Mesendoderm (in vitro differentiated cells): ENCODE results near the gene PDE11A.
A peak's percentile ranks its signal among the peaks of the same experiment; 100 is the strongest.

Experiments
- DNase-seq: peaks from one replicate; pipeline ENCODE4 v3.0.0; 2013
- H2AK5ac ChIP-seq: 2 replicates; pipeline ENCODE4 v1.6.1; 2013; ENCODE audit warnings: low read length, inconsistent platforms
- H2BK120ac ChIP-seq: 2 replicates; pipeline ENCODE4 v1.6.1; 2013; ENCODE audit warnings: low read depth, mild to moderate bottlenecking, low read length, moderate library complexity, mixed read lengths
- H2BK15ac ChIP-seq: replicated peaks from 2 replicates; pipeline ENCODE4 v1.6.1; 2013; ENCODE audit warnings: low read depth, mild to moderate bottlenecking, moderate library complexity
- H2BK5ac ChIP-seq: 2 replicates; pipeline ENCODE4 v1.6.1; 2013; ENCODE audit warnings: low read length, inconsistent platforms
- H3K18ac ChIP-seq: 2 replicates; pipeline ENCODE4 v1.6.1; 2013; ENCODE audit warnings: mild to moderate bottlenecking, low read length, mixed read lengths
- H3K23ac ChIP-seq: one replicate; pipeline ENCODE4 v1.6.1; 2013; ENCODE audit warnings: low read length
- H3K27ac ChIP-seq: 2 replicates; pipeline ENCODE4 v1.5.1; 2013; ENCODE audit warnings: low read depth, mild to moderate bottlenecking, inconsistent platforms, low read length, moderate library complexity
- H3K27me3 ChIP-seq: 2 replicates; pipeline ENCODE4 v1.6.1; 2013; ENCODE audit warnings: low read length, control low read depth, mild to moderate bottlenecking, inconsistent platforms; ENCODE audit not compliant: insufficient read depth, poor library complexity
- H3K36me3 ChIP-seq: 2 replicates; pipeline ENCODE4 v1.6.1; 2013; ENCODE audit warnings: low read length, inconsistent platforms; ENCODE audit not compliant: control insufficient read depth, insufficient read depth
- H3K4ac ChIP-seq: one replicate; pipeline ENCODE4 v1.6.1; 2013; ENCODE audit warnings: low read depth, mild to moderate bottlenecking, low read length, moderate library complexity
- H3K4me1 ChIP-seq: 2 replicates; pipeline ENCODE4 v1.6.1; 2013; ENCODE audit warnings: low read depth, low read length, inconsistent platforms; ENCODE audit not compliant: control insufficient read depth
- H3K4me2 ChIP-seq: 2 replicates; pipeline ENCODE4 v1.6.1; 2013; ENCODE audit warnings: low read length
- H3K4me3 ChIP-seq: 2 replicates; pipeline ENCODE4 v1.5.1; 2013; ENCODE audit warnings: mild to moderate bottlenecking, low read length
- H3K56ac ChIP-seq: one replicate; pipeline ENCODE4 v1.6.1; 2013; ENCODE audit warnings: low read length
- H3K79me1 ChIP-seq: 2 replicates; pipeline ENCODE4 v1.6.1; 2013; ENCODE audit warnings: low read length, inconsistent platforms
- H3K79me2 ChIP-seq: 2 replicates; pipeline ENCODE4 v1.6.1; 2013; ENCODE audit warnings: mild to moderate bottlenecking, low read length; ENCODE audit not compliant: control insufficient read depth, insufficient read depth
- H3K9ac ChIP-seq: 2 replicates; pipeline ENCODE4 v1.6.1; 2013; ENCODE audit warnings: low read length, inconsistent platforms
- H4K5ac ChIP-seq: one replicate; pipeline ENCODE4 v1.6.1; 2013; ENCODE audit warnings: low read length
- H4K8ac ChIP-seq: one replicate; pipeline ENCODE4 v1.6.1; 2013; ENCODE audit warnings: low read depth, mild to moderate bottlenecking, control low read depth, low read length, moderate library complexity
- WGBS: extraction: QIAGEN DNeasy Blood & Tissue Kit; methylation state at CpG from one replicate; pipeline ENCODE4 v1.1.7; 2013; ENCODE audit warnings: low lambda C conversion rate, missing lambda C conversion rate; ENCODE audit not compliant: insufficient coverage; ENCODE audit errors: extremely low coverage; 5-methylcytosine and 5-hydroxymethylcytosine counted together

Gene PDE11A

GRCh38 chr2:177914247-177914646 is 158.3 kb downstream of the PDE11A start:
- no peak overlapping the region for H4K5ac ChIP-seq
- WGBS: no CpG with 5 or more reads among the region's 1 CpG
- H3K79me2 ChIP-seq: no peaks in the 10 kb centered on the region
- H3K23ac ChIP-seq: no peak overlapping the region
- H3K9ac ChIP-seq: no peak overlapping the region
- H2AK5ac ChIP-seq: no peak overlapping the region
- H3K27me3 ChIP-seq: no peaks in the 10 kb centered on the region
- no peak overlapping the region for H2BK15ac ChIP-seq
- no peak overlapping the region for H3K27ac ChIP-seq
- DNase-seq: no peak
- no peaks in the 10 kb centered on the region for H3K36me3 ChIP-seq
- H4K8ac ChIP-seq: no peak overlapping the region
- no peak overlapping the region for H3K4me3 ChIP-seq
- H2BK120ac ChIP-seq: no peak overlapping the region
- H3K4me1 ChIP-seq: no peaks in the 10 kb centered on the region
- H3K79me1 ChIP-seq: no peaks in the 10 kb centered on the region
- no peak overlapping the region for H3K4me2 ChIP-seq
- H3K18ac ChIP-seq: no peak overlapping the region
- H3K4ac ChIP-seq: no peak overlapping the region
- no peak overlapping the region for H2BK5ac ChIP-seq
- no peak overlapping the region for H3K56ac ChIP-seq

GRCh38 chr2:177909962-177910361 is 162.6 kb downstream of the PDE11A start:
- Histone ChIP-seq H3K4me3 (no peak overlapping the region), H2BK15ac (no peak overlapping the region), H3K23ac (no peak overlapping the region), H3K18ac (no peak overlapping the region), H2BK120ac (no peak overlapping the region), H3K27me3 (no peaks in the 10 kb centered on the region), H3K79me2 (no peaks in the 10 kb centered on the region), H3K4me1 (no peaks in the 10 kb centered on the region), H3K36me3 (no peaks in the 10 kb centered on the region), H2AK5ac (no peak overlapping the region), H3K9ac (no peak overlapping the region), H3K4ac (no peak overlapping the region), H3K56ac (no peak overlapping the region), H3K79me1 (no peaks in the 10 kb centered on the region), H3K4me2 (no peak overlapping the region), H2BK5ac (no peak overlapping the region), H4K8ac (no peak overlapping the region), H3K27ac (no peak overlapping the region), H4K5ac (no peak overlapping the region)
- WGBS: no CpG with 5 or more reads among the region's 2 CpGs
- no peak for DNase-seq

- Histone ChIP-seq H2BK15ac (no peak overlapping the region), H3K4me2 (no peak overlapping the region), H3K27me3 (no peaks in the 10 kb centered on the region), H3K4ac (no peak overlapping the region), H3K79me1 (no peaks in the 10 kb centered on the region), H3K79me2 (no peaks in the 10 kb centered on the region), H2BK5ac (no peak overlapping the region), H3K4me3 (no peak overlapping the region), H3K56ac (no peak overlapping the region), H2AK5ac (no peak overlapping the region), H2BK120ac (no peak overlapping the region), H3K36me3 (no peaks in the 10 kb centered on the region), H4K8ac (no peak overlapping the region), H3K4me1 (no peaks in the 10 kb centered on the region), H3K23ac (no peak overlapping the region), H4K5ac (no peak overlapping the region), H3K9ac (no peak overlapping the region), H3K27ac (no peak overlapping the region), H3K18ac (no peak overlapping the region)
- no CpG with 5 or more reads among the region's 2 CpGs for WGBS
- DNase-seq: no peak
Measured at GRCh38 chr2:177908824-177909223, 163.8 kb downstream of the PDE11A start.

GRCh38 chr2:177908182-177908581 is 164.4 kb downstream of the PDE11A start:
- Histone ChIP-seq H3K9ac (no peak overlapping the region), H3K23ac (no peak overlapping the region), H3K4ac (no peak overlapping the region), H3K4me1 (no peaks in the 10 kb centered on the region), H4K5ac (no peak overlapping the region), H3K4me3 (no peak overlapping the region), H2BK15ac (no peak overlapping the region), H3K79me2 (no peaks in the 10 kb centered on the region), H3K36me3 (no peaks in the 10 kb centered on the region), H3K79me1 (no peaks in the 10 kb centered on the region), H3K27me3 (no peaks in the 10 kb centered on the region), H3K27ac (no peak overlapping the region), H2AK5ac (no peak overlapping the region), H3K18ac (no peak overlapping the region), H2BK120ac (no peak overlapping the region), H3K4me2 (no peak overlapping the region), H4K8ac (no peak overlapping the region), H3K56ac (no peak overlapping the region), H2BK5ac (no peak overlapping the region)
- DNase-seq: peak; percentile 21
- no CpG with 5 or more reads among the region's 2 CpGs for WGBS

GRCh38 chr2:177906041-177906718 is 166.4 kb downstream of the PDE11A start:
- Histone ChIP-seq H2BK15ac (no peak overlapping the region), H3K79me1 (no peaks in the 10 kb centered on the region), H3K4me2 (no peak overlapping the region), H3K27me3 (no peaks in the 10 kb centered on the region), H3K18ac (no peak overlapping the region), H3K9ac (no peak overlapping the region), H4K8ac (no peak overlapping the region), H3K27ac (no peak overlapping the region), H2BK120ac (no peak overlapping the region), H2BK5ac (no peak overlapping the region), H3K4me1 (no peaks in the 10 kb centered on the region), H3K4ac (no peak overlapping the region), H3K23ac (no peak overlapping the region), H2AK5ac (no peak overlapping the region), H3K56ac (no peak overlapping the region), H3K4me3 (no peak overlapping the region), H3K79me2 (no peaks in the 10 kb centered on the region), H3K36me3 (no peaks in the 10 kb centered on the region), H4K5ac (no peak overlapping the region)
- DNase-seq: peak; percentile 84
- no CpG with 5 or more reads among the region's 12 CpGs for WGBS

GRCh38 chr2:177905640-177906039 is 166.9 kb downstream of the PDE11A start:
- Histone ChIP-seq H3K79me2 (no peaks in the 10 kb centered on the region), H4K8ac (no peak overlapping the region), H4K5ac (no peak overlapping the region), H3K27ac (no peak overlapping the region), H3K4me3 (no peak overlapping the region), H2BK120ac (no peak overlapping the region), H2BK5ac (no peak overlapping the region), H3K27me3 (no peaks in the 10 kb centered on the region), H3K4me2 (no peak overlapping the region), H2AK5ac (no peak overlapping the region), H2BK15ac (no peak overlapping the region), H3K56ac (no peak overlapping the region), H3K36me3 (no peaks in the 10 kb centered on the region), H3K4ac (no peak overlapping the region), H3K18ac (no peak overlapping the region), H3K23ac (no peak overlapping the region), H3K9ac (no peak overlapping the region), H3K4me1 (no peaks in the 10 kb centered on the region), H3K79me1 (no peaks in the 10 kb centered on the region)
- WGBS: no CpG with 5 or more reads among the region's 2 CpGs
- no peak for DNase-seq
